NT2/D1 (cell line): ENCODE results near the gene OR4N2.
"Not testable (repeated sequence)": the region's sequence is repeated elsewhere in the genome, so short reads cannot be mapped to it uniquely, and the experiment has no call there.

Experiments
- SUZ12 ChIP-seq: IDR thresholded peaks from 2 replicates; pipeline ENCODE4 v1.6.1; 2011; ENCODE audit not compliant: insufficient read length, insufficient read depth; ENCODE audit errors: extremely low read depth
- ZNF274 ChIP-seq: IDR thresholded peaks from 2 replicates; pipeline ENCODE4 v1.6.1; 2011; ENCODE audit warnings: mild to moderate bottlenecking, low read depth, low read length

DNA sequence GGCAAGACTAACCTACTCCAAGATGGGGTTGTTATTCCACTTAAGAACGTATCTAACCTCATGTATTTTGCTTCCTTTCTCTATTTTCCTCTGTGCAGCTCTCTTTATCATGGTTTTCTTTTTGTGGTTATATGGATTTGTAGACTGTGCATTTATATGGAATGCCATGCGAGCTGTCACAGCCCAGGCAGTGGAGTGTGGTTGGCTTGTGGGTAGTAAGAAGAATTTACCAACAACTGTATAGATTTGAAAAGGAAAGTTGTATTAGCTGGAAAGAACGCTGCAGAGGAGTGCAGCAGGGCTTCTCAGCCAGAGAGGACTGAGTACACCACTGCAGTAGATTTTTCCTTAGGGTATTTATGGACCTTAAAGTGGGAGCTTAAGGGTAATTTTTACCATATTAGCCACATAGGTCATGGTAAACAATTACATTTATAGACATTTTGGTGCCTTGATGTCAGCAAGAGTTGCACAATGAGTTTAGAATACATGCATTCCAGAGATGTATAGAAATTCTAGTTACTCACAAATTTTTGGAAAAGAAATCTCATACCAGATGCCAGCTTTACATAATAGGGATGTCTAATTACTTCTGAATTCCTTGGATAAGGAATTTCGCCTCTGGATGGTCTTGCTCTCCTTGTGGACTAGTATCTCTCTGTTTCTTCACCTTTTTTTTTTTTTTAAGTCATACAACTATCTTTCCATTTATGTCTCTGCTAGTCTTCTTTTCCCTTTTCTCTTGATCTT is 9.8 kb downstream of the OR4N2 start:
- TF ChIP-seq SUZ12, ZNF274: not testable (repeated sequence)
